CD4-positive, alpha-beta T cell treated with Interleukin-6 at 100 ng/mL for 8 hours (primary cell): ENCODE measurements around the gene CEP43.

ENCODE experiments used
- DNase-seq: peaks from one replicate; pipeline ENCODE4 v3.0.0-alpha.2; 2020; ENCODE audit warnings: mixed read lengths, low spot score

The CEP43 gene

GRCh38 chr6:167013067-167013466, 13.9 kb downstream of the CEP43 start:
- no peak for DNase-seq

- DNase-seq = no peak
These were observed 14.7 kb downstream of the CEP43 start for GRCh38 chr6:167013946-167014345.

GRCh38 chr6:167015302-167015701, 16.1 kb downstream of the CEP43 start:
- DNase-seq = no peak

GRCh38 chr6:167020206-167020605, 21.0 kb downstream of the CEP43 start:
- DNase-seq = no peak

GRCh38 chr6:167027308-167027707, 28.1 kb downstream of the CEP43 start:
- DNase-seq = no peak

GRCh38 chr6:167027772-167028171, 28.6 kb downstream of the CEP43 start:
- DNase-seq = no peak

GRCh38 chr6:167030222-167031072, 31.2 kb downstream of the CEP43 start:
- DNase-seq = no peak

- DNase-seq = no peak
These were observed 32.0 kb downstream of the CEP43 start for GRCh38 chr6:167031082-167031709.

- DNase-seq = no peak
These were observed 34.9 kb downstream of the CEP43 start for GRCh38 chr6:167034056-167034455.

GRCh38 chr6:167037762-167038161, 38.6 kb downstream of the CEP43 start:
- DNase-seq = no peak

- DNase-seq = no peak
These were observed 45.5 kb downstream of the CEP43 start for GRCh38 chr6:167044696-167045095.

GRCh38 chr6:167045828-167046580, 46.8 kb downstream of the CEP43 start:
- DNase-seq = no peak

GRCh38 chr6:167046861-167047495, 47.8 kb downstream of the CEP43 start:
- DNase-seq = no peak

- DNase-seq = peak; percentile 57
These were observed 48.4 kb downstream of the CEP43 start for GRCh38 chr6:167047554-167047953.
